HG03139 (cell line): Measurements from ENCODE around the gene PLK1.
"Not testable (repeated sequence)": the region's sequence is repeated elsewhere in the genome, so short reads cannot be mapped to it uniquely, and the experiment has no call there.

ENCODE experiments used
- ATAC-seq: cut with Tn5 transposase; IDR thresholded peaks from one replicate; pipeline ENCODE4 v1.9.1; 2021; ENCODE audit not compliant: unreplicated experiment

The PLK1 gene

GRCh38 chr16:23678430-23679273, at the start of gene PLK1:
Gene PLK1, plus strand, starts transcription at chr16:23678889. Its CDS starts 44 bp downstream, at chr16:23678933.
- ATAC-seq, result peak; percentile 76

- ATAC-seq, result no peak
Measured at GRCh38 chr16:23629516-23629915, 49.2 kb upstream of the PLK1 start.

GRCh38 chr16:23631874-23632273, 46.8 kb upstream of the PLK1 start:
- ATAC-seq, result not testable (repeated sequence)

GRCh38 chr16:23634461-23635036, 44.1 kb upstream of the PLK1 start:
- no peak for ATAC-seq

GRCh38 chr16:23635958-23636357, 42.7 kb upstream of the PLK1 start:
- no peak for ATAC-seq

- ATAC-seq, result no peak
Measured at GRCh38 chr16:23640615-23640930, 38.1 kb upstream of the PLK1 start.

- ATAC-seq, result peak; percentile 91
Measured at GRCh38 chr16:23640931-23641765, 37.5 kb upstream of the PLK1 start, which contains the start of the genes DCTN5 and PALB2. Gene DCTN5, plus strand, starts transcription at chr16:23641466. Its CDS starts 77 bp downstream, at chr16:23641543. Gene PALB2, minus strand, starts transcription at chr16:23641310. Its CDS starts 153 bp downstream, at chr16:23641157.

GRCh38 chr16:23642246-23642774, 36.4 kb upstream of the PLK1 start:
- ATAC-seq, result no peak

GRCh38 chr16:23650674-23651416, 27.8 kb upstream of the PLK1 start:
- no peak for ATAC-seq

- ATAC-seq, result no peak
Measured at GRCh38 chr16:23651943-23652468, 26.7 kb upstream of the PLK1 start.

- ATAC-seq, result no peak
Measured at GRCh38 chr16:23663918-23664317, 14.8 kb upstream of the PLK1 start.

GRCh38 chr16:23666571-23667354, 11.9 kb upstream of the PLK1 start:
- no peak for ATAC-seq

GRCh38 chr16:23667355-23667659, 11.4 kb upstream of the PLK1 start:
- no peak for ATAC-seq

GRCh38 chr16:23668225-23668624, 10.5 kb upstream of the PLK1 start:
- ATAC-seq, result no peak

GRCh38 chr16:23668873-23669272, 9.8 kb upstream of the PLK1 start:
- no peak for ATAC-seq

- ATAC-seq, result peak; percentile 91
Measured at GRCh38 chr16:23670137-23670776, 8.4 kb upstream of the PLK1 start.

- no peak for ATAC-seq
Measured at GRCh38 chr16:23673971-23674614, 4.6 kb upstream of the PLK1 start.

GRCh38 chr16:23676924-23677480, 1.7 kb upstream of the PLK1 start:
- no peak for ATAC-seq
